ENCODE results near the gene S100A6.
A peak's percentile ranks its signal among the peaks of the same experiment; 100 is the strongest.

Gene S100A6

GRCh38 chr1:153503766-153504165, 32.0 kb downstream of the S100A6 start:
- no peak for TF ChIP-seq CTCF (IDR thresholded peaks at IDR 0.05; ENCODE audit: low read depth, low read length, missing control alignments)
- no peak for DNase-seq (ENCODE audit: low read depth)
- no peak overlapping the region for H3K4me3 ChIP-seq (ENCODE audit: low read depth, low read length)

- no peak for DNase-seq (ENCODE audit: low read depth)
- TF ChIP-seq CTCF (IDR thresholded peaks at IDR 0.05; ENCODE audit: low read depth, low read length, missing control alignments), result no peak
Observed at GRCh38 chr1:153498746-153499145, 37.0 kb downstream of the S100A6 start.

GRCh38 chr1:153495536-153495935, 40.3 kb downstream of the S100A6 start:
- no peak for TF ChIP-seq CTCF (IDR thresholded peaks at IDR 0.05; ENCODE audit: low read depth, low read length, missing control alignments)

More at GRCh38 chr1:153498746-153499145, 37.0 kb downstream of the S100A6 start:
- H3K4me3 ChIP-seq (ENCODE audit: low read depth, low read length), result no peak overlapping the region

GRCh38 chr1:153494976-153495535, 40.7 kb downstream of the S100A6 start:
- H3K4me3 ChIP-seq (ENCODE audit: low read depth, low read length), result no peak overlapping the region
- DNase-seq (ENCODE audit: low read depth), result peak; percentile 12
- peak; percentile 92 for TF ChIP-seq CTCF (IDR thresholded peaks at IDR 0.05; ENCODE audit: low read depth, low read length, missing control alignments)

More at GRCh38 chr1:153495536-153495935, 40.3 kb downstream of the S100A6 start:
- DNase-seq (ENCODE audit: low read depth), result no peak
- H3K4me3 ChIP-seq (ENCODE audit: low read depth, low read length), result no peak overlapping the region

- H3K4me3 ChIP-seq (ENCODE audit: low read depth, low read length), result no peak overlapping the region
- TF ChIP-seq CTCF (IDR thresholded peaks at IDR 0.05; ENCODE audit: low read depth, low read length, missing control alignments), result no peak
- DNase-seq (ENCODE audit: low read depth), result no peak
Observed at GRCh38 chr1:153493343-153493960, 42.3 kb downstream of the S100A6 start.

GRCh38 chr1:153490272-153491051, 45.3 kb downstream of the S100A6 start:
- H3K4me3 ChIP-seq (ENCODE audit: low read depth, low read length), result no peak overlapping the region
- DNase-seq (ENCODE audit: low read depth), result no peak
- no peak for TF ChIP-seq CTCF (IDR thresholded peaks at IDR 0.05; ENCODE audit: low read depth, low read length, missing control alignments)
